ENCODE data around the gene RNF17. TPM values are rescaled to one million over a fixed set of nuclear protein-coding genes. Genes with fewer than 3 reads are reported as not detected.
"Not testable (repeated sequence)": the region's sequence is repeated elsewhere in the genome, so short reads cannot be mapped to it uniquely, and the experiment has no call there.

Gene RNF17
- total and polyA plus RNA-seq, 4 donors = 0.08 to 0.14 TPM; not detected in 2

- TF ChIP-seq RAD21 (IDR thresholded peaks at IDR 0.05) (no peak), REST (IDR thresholded peaks at IDR 0.05) (no peak)
- Histone ChIP-seq H3K36me3 (ENCODE audit: control insufficient read depth in 4 of 4, insufficient read depth in 3 of 4, low read depth in 1 of 4, low read length in 3 of 4) (no peaks in the 10 kb centered on the region), H3K9me3 (ENCODE audit: control insufficient read depth in 4 of 4, low read length in 3 of 4) (no peaks in the 10 kb centered on the region), H3K27ac (ENCODE audit: low read depth in 1 of 2, low read length in 2 of 2) (no peak overlapping the region), H3K27me3 (ENCODE audit: control insufficient read depth in 4 of 4, insufficient read depth in 4 of 4, low read length in 3 of 4) (no peaks in the 10 kb centered on the region), H3K4me1 (ENCODE audit: control insufficient read depth in 4 of 4, insufficient read depth in 4 of 4, low read length in 3 of 4) (no peaks in the 10 kb centered on the region), H3K4me3 (ENCODE audit: low read depth in 1 of 3, low read length in 3 of 3) (no peak overlapping the region), H3K9ac (ENCODE audit: low read depth in 1 of 2, low read length in 2 of 2) (no peak overlapping the region)
- 87% methylated on average over 9 of the region's 9 CpGs for WGBS
- no peak for DNase-seq (ENCODE audit: low spot score)
These were observed 71.0 kb downstream of the RNF17 start for GRCh38 chr13:24834902-24835510.

- not testable (repeated sequence) for DNase-seq (ENCODE audit: low spot score); H3K27ac ChIP-seq (ENCODE audit: low read depth in 1 of 2, low read length in 2 of 2); H3K9me3 ChIP-seq (ENCODE audit: control insufficient read depth in 4 of 4, low read length in 3 of 4); H3K9ac ChIP-seq (ENCODE audit: low read depth in 1 of 2, low read length in 2 of 2); H3K4me1 ChIP-seq (ENCODE audit: control insufficient read depth in 4 of 4, insufficient read depth in 4 of 4, low read length in 3 of 4); H3K36me3 ChIP-seq (ENCODE audit: control insufficient read depth in 4 of 4, insufficient read depth in 3 of 4, low read depth in 1 of 4, low read length in 3 of 4); H3K27me3 ChIP-seq (ENCODE audit: control insufficient read depth in 4 of 4, insufficient read depth in 4 of 4, low read length in 3 of 4); H3K4me3 ChIP-seq (ENCODE audit: low read depth in 1 of 3, low read length in 3 of 3)
- WGBS = 82% methylated on average over 2 of the region's 2 CpGs
These were observed 73.6 kb downstream of the RNF17 start for GRCh38 chr13:24837528-24837927.

GRCh38 chr13:24842549-24843274 lies 78.7 kb downstream of the RNF17 start:
- H3K27ac ChIP-seq (ENCODE audit: low read depth in 1 of 2, low read length in 2 of 2) = no peak overlapping the region
- WGBS = 84% methylated on average over 9 of the region's 9 CpGs
- no peak for TF ChIP-seq REST (IDR thresholded peaks at IDR 0.05)
- no peak for TF ChIP-seq GABPA (IDR thresholded peaks at IDR 0.05 in 1 of 2, conservative IDR thresholded peaks at IDR 0.05 in 1 of 2)

More at GRCh38 chr13:24842549-24843274, 78.7 kb downstream of the RNF17 start:
- no peaks in the 10 kb centered on the region for H3K9me3 ChIP-seq (ENCODE audit: control insufficient read depth in 4 of 4, low read length in 3 of 4)
- no peak overlapping the region for H3K9ac ChIP-seq (ENCODE audit: low read depth in 1 of 2, low read length in 2 of 2)
- DNase-seq (ENCODE audit: low spot score) = no peak
- H3K27me3 ChIP-seq (ENCODE audit: control insufficient read depth in 4 of 4, insufficient read depth in 4 of 4, low read length in 3 of 4) = no peaks in the 10 kb centered on the region
- no peaks in the 10 kb centered on the region for H3K36me3 ChIP-seq (ENCODE audit: control insufficient read depth in 4 of 4, insufficient read depth in 3 of 4, low read depth in 1 of 4, low read length in 3 of 4)
- H3K4me1 ChIP-seq (ENCODE audit: control insufficient read depth in 4 of 4, insufficient read depth in 4 of 4, low read length in 3 of 4) = no peaks in the 10 kb centered on the region
- H3K4me3 ChIP-seq (ENCODE audit: low read depth in 1 of 3, low read length in 3 of 3) = no peak overlapping the region
